GM12878 (cell line): ENCODE measurements around the gene HMCN1. TPM values are rescaled to one million over a fixed set of nuclear protein-coding genes. Genes with fewer than 3 reads are reported as not detected.

Experiments used
- ATAC-seq: fragments of 200-7000 bp; cut with Tn5 transposase; 3 replicates; pipeline ENCODE4 v1.9.1; 2020; ENCODE audit warnings: mild to moderate bottlenecking, moderate library complexity
- BruUV-seq: library from RNA; stranded (reverse); fragments of 400-500 nt; replicated peaks from 2 replicates; lab custom pipeline; 2021; lab: Mats Ljungman, UMichigan
- CTCF ChIA-PET: fragments of 300-600 bp; sonication (Branson Sonifier 250); formaldehyde crosslinking; extraction: SDS; loops from one replicate; lab custom pipeline; 2021; ENCODE audit warnings: inconsistent platforms; lab: Yijun Ruan, JAX
- POLR2A ChIA-PET: fragments of 350-600 bp; formaldehyde crosslinking; extraction: SDS; loops from one replicate; lab custom pipeline; 2021; ENCODE audit warnings: inconsistent platforms; lab: Charles Lee
- RAD21 ChIA-PET: fragments of 300-600 bp; sonication (Branson Sonifier 250); formaldehyde crosslinking; loops from one replicate; lab custom pipeline; 2023; ENCODE audit warnings: antibody characterized with exemption; ENCODE audit not compliant: unreplicated experiment; lab: Charles Lee
- SMC1A ChIA-PET: fragments of 300-600 bp; sonication (Branson Sonifier 250); formaldehyde crosslinking; loops from one replicate; lab custom pipeline; 2023; ENCODE audit not compliant: unreplicated experiment, uncharacterized antibody; lab: Charles Lee
- DNase-seq: peaks from one replicate; pipeline ENCODE4 v3.0.0-alpha.2; 2011; ENCODE audit warnings: low read depth, low spot score
- FAIRE-seq: peaks from 3 replicates; lab custom pipeline; 2011; peaks lifted over from hg19 to GRCh38; lab: Jason Lieb, UNC
- H2AFZ ChIP-seq: 2 replicates; pipeline ENCODE4 v1.6.0; 2011; ENCODE audit warnings: low read depth, low read length, control low read depth; ENCODE audit not compliant: control insufficient read depth
- H3K27ac ChIP-seq: 2 replicates; pipeline ENCODE4 v1.5.1; 2011; ENCODE audit warnings: control low read depth; ENCODE audit not compliant: control insufficient read depth, insufficient read depth
- H3K27me3 ChIP-seq, 2 experiments: replicated peaks in 1 of 2; 2 replicates each; pipeline versions ENCODE4 v1.6.0 to v1.6.1; 2011; ENCODE audit warnings: low read length in 1 of 2; ENCODE audit not compliant: control insufficient read depth in 2 of 2, insufficient read depth in 2 of 2
- H3K36me3 ChIP-seq, 2 experiments: 2 replicates each; pipeline ENCODE4 v1.5.1; 2011; ENCODE audit warnings: low read length in 1 of 2; ENCODE audit not compliant: control insufficient read depth in 2 of 2, insufficient read depth in 2 of 2
- H3K4me1 ChIP-seq: 2 replicates; pipeline ENCODE4 v1.6.1; 2011; ENCODE audit warnings: mild to moderate bottlenecking, low read length, moderate library complexity, mixed read lengths; ENCODE audit not compliant: control insufficient read depth, insufficient read depth
- H3K4me2 ChIP-seq: 2 replicates; pipeline ENCODE4 v1.6.0; 2011; ENCODE audit warnings: control low read depth; ENCODE audit not compliant: control insufficient read depth, insufficient read depth
- H3K4me3 ChIP-seq: fragments of 200-600 bp; sonication (generic); 2 replicates; pipeline ENCODE4 v1.5.1; 2016
- H3K79me2 ChIP-seq: 2 replicates; pipeline ENCODE4 v1.6.0; 2011; ENCODE audit warnings: low read length; ENCODE audit not compliant: control insufficient read depth, insufficient read depth
- H3K9ac ChIP-seq: 2 replicates; pipeline ENCODE4 v1.8.0; 2011; ENCODE audit warnings: low read length, control low read depth, mixed read lengths; ENCODE audit not compliant: control insufficient read depth, insufficient read depth
- H3K9me3 ChIP-seq: replicated peaks from 3 replicates; pipeline ENCODE4 v1.5.1; 2011; ENCODE audit warnings: mild to moderate bottlenecking, low read length; ENCODE audit not compliant: control insufficient read depth, insufficient read depth
- H4K20me1 ChIP-seq: 2 replicates; pipeline ENCODE4 v1.6.0; 2011; ENCODE audit not compliant: control insufficient read depth, insufficient read depth
- IKZF1 ChIP-seq: fragments of 450-650 bp; conservative IDR thresholded peaks from 2 replicates; pipeline ENCODE4 v1.6.1; 2017; ENCODE audit warnings: antibody characterized with exemption, mild to moderate bottlenecking
- NFXL1 ChIP-seq: fragments of 450-650 bp; IDR thresholded peaks from 2 replicates; pipeline ENCODE4 v1.6.1; 2017; ENCODE audit warnings: antibody characterized with exemption, mild to moderate bottlenecking, borderline replicate concordance
- WGBS: methylation state at CpG from one replicate; pipeline ENCODE4 v1.1.6; 2016; ENCODE audit warnings: low lambda C conversion rate; ENCODE audit not compliant: insufficient replicate concordance, insufficient coverage; ENCODE audit errors: missing lambda C conversion rate; 5-methylcytosine and 5-hydroxymethylcytosine counted together
- in situ Hi-C: fragments of 300-500 bp; cut with MboI; formaldehyde crosslinking; loops from 9 replicates; pipeline ENCODE4 v1.14.3; 2018; ENCODE audit warnings: mixed read lengths
- intact Hi-C: fragments of 100-400 bp; cut with micrococcal nuclease; formaldehyde crosslinking; loops from one replicate; pipeline ENCODE4 v1.14.2; 2022; ENCODE audit not compliant: unreplicated experiment
- polyA plus RNA-seq, 11 experiments: library from polyadenylated mRNA; depleted of rRNA in 4 of 11; unstranded in 6 of 11; stranded (reverse) in 5 of 11; fragments of >200 nt; fragmentation: Nextera tagmentation in 4 of 11; fragmentation: Illumina TruSeq in 1 of 11; extraction: Ambion mirVana in 4 of 11; extraction: Trizol in 1 of 11; gene quantifications; 1 replicate in 1 of 11; 2 replicates in 10 of 11; pipeline versions ENCODE4 v1.2.1 to v1.2.3, GENCODE V29; 2011 to 2016; ENCODE audit warnings: inconsistent platforms in 2 of 11, missing spikeins in 2 of 11, low read depth in 1 of 11
- total RNA-seq, 4 experiments: library from RNA; depleted of rRNA in 3 of 4; stranded (reverse); fragments of >200 nt in 3 of 4; fragmentation: Illumina TruSeq in 1 of 4; extraction: Trizol in 1 of 4; gene quantifications; 2 replicates each; pipeline versions ENCODE4 v1.2.1 to v1.2.3, GENCODE V29; 2013 to 2021
- TF ChIP-seq, protein P1 (sequence below): fragments of 450-650 bp; IDR thresholded peaks from 2 replicates; pipeline ENCODE4 v1.6.1; 2017; ENCODE audit warnings: low read depth, mild to moderate bottlenecking, moderate library complexity
- TF ChIP-seq, protein P2 (sequence below): fragments of 450-650 bp; formaldehyde crosslinking; IDR thresholded peaks from 2 replicates; pipeline ENCODE4 v1.4.0; 2020; ENCODE audit warnings: mild to moderate bottlenecking, moderate library complexity

Gene HMCN1
- total and polyA plus RNA-seq, 10 of the 15 experiments (the other 5 are each of a cell fraction or from before 2014, with no cell fraction given), result under 0.01 to 0.07 TPM; not detected in 8

DNA sequence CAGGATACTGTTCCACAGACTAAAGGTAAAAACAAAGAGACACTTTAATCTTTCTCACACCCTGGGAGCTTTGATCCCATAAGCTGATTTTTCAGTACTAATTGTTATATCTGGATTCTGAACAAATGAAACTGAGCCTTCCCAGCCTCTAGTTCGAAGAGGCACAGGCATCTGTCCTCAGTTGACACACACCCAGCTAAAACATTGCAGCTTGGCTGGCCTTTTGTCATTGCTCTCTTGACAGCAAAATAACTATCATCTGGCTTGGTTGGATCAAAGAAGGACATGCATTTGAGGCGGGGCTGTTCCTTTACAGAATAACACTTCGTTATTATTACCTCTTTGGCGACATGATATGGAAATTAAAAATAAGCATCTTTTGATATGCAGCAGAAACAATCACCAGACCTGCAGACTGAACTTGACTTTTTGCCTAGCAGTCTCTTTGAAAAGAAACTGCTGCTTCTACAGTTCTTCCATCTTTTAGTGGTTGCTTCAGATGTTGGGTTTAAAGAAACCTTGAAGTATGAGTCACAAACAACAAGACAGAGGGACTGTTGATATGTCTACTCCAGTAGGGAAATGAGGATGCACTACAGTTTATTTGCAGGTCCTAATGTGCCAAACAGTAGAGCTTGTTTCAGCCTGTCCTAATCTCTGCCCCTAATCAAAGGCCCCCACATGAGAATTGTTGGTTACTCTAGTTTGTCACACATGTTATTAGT, 474.4 kb downstream of the HMCN1 start:
- RAD21 ChIA-PET, result interaction anchor here (1.6 to 2.4 kb wide), 2 partner anchors 53 kb away, joined by 5 to 12 read pairs; no protein-coding TSS in a partner anchor
- FAIRE-seq (no peak), DNase-seq (no peak), ATAC-seq (no peak)
- H3K4me1 ChIP-seq, result no peaks in the 10 kb centered on the region
- H3K9ac ChIP-seq, result no peak overlapping the region
- SMC1A ChIA-PET, result interaction anchor here (0.9 kb wide), 1 partner anchor 53 kb away, joined by 3 read pairs; no protein-coding TSS in a partner anchor
- no peaks in the 10 kb centered on the region for H3K9me3 ChIP-seq
- no peak overlapping the region for H2AFZ ChIP-seq
- H4K20me1 ChIP-seq, result no peaks in the 10 kb centered on the region
- no peaks in the 10 kb centered on the region for H3K27me3 ChIP-seq
- no peak overlapping the region for H3K4me2 ChIP-seq
- no peaks in the 10 kb centered on the region for H3K36me3 ChIP-seq
- WGBS, result 6% methylated on average over 4 of the region's 4 CpGs
- BruUV-seq, result no TSS peak
- intact Hi-C loops (no loop called here), in situ Hi-C loops (no loop called here)
- CTCF ChIA-PET, result interaction anchor here (0.6 to 0.7 kb wide), 2 partner anchors 488 to 1555 kb away, joined by 3 read pairs; no protein-coding TSS in a partner anchor
- H3K79me2 ChIP-seq, result no peaks in the 10 kb centered on the region
- TF ChIP-seq, protein P1, sequence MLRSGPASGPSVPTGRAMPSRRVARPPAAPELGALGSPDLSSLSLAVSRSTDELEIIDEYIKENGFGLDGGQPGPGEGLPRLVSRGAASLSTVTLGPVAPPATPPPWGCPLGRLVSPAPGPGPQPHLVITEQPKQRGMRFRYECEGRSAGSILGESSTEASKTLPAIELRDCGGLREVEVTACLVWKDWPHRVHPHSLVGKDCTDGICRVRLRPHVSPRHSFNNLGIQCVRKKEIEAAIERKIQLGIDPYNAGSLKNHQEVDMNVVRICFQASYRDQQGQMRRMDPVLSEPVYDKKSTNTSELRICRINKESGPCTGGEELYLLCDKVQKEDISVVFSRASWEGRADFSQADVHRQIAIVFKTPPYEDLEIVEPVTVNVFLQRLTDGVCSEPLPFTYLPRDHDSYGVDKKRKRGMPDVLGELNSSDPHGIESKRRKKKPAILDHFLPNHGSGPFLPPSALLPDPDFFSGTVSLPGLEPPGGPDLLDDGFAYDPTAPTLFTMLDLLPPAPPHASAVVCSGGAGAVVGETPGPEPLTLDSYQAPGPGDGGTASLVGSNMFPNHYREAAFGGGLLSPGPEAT, result no peak
- TF ChIP-seq, protein P2, sequence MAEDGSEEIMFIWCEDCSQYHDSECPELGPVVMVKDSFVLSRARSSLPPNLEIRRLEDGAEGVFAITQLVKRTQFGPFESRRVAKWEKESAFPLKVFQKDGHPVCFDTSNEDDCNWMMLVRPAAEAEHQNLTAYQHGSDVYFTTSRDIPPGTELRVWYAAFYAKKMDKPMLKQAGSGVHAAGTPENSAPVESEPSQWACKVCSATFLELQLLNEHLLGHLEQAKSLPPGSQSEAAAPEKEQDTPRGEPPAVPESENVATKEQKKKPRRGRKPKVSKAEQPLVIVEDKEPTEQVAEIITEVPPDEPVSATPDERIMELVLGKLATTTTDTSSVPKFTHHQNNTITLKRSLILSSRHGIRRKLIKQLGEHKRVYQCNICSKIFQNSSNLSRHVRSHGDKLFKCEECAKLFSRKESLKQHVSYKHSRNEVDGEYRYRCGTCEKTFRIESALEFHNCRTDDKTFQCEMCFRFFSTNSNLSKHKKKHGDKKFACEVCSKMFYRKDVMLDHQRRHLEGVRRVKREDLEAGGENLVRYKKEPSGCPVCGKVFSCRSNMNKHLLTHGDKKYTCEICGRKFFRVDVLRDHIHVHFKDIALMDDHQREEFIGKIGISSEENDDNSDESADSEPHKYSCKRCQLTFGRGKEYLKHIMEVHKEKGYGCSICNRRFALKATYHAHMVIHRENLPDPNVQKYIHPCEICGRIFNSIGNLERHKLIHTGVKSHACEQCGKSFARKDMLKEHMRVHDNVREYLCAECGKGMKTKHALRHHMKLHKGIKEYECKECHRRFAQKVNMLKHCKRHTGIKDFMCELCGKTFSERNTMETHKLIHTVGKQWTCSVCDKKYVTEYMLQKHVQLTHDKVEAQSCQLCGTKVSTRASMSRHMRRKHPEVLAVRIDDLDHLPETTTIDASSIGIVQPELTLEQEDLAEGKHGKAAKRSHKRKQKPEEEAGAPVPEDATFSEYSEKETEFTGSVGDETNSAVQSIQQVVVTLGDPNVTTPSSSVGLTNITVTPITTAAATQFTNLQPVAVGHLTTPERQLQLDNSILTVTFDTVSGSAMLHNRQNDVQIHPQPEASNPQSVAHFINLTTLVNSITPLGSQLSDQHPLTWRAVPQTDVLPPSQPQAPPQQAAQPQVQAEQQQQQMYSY (CRISPR knock-in tag), result no peak
- TF ChIP-seq IKZF1 (no peak), NFXL1 (no peak)
- POLR2A ChIA-PET, result no interaction called here
- H3K4me3 ChIP-seq, result no peak overlapping the region
- H3K27ac ChIP-seq, result no peak overlapping the region
